ENCODE results near the gene SRD5A3. TPM values are rescaled to one million over a fixed set of nuclear protein-coding genes. Genes with fewer than 3 reads are reported as not detected.

The SRD5A3 gene
- total and polyA plus RNA-seq, 10 donors, result 2.8 to 11.1 (median 5.9) TPM

GRCh38 chr4:55323375-55323774 lies 22.7 kb upstream of the SRD5A3 start:
- no peaks in the 10 kb centered on the region for H3K4me1 ChIP-seq
- intact Hi-C loops (cut with DNase I; ENCODE audit: low total_unique reads), result loop anchor here (10.0 kb wide), 2 partner anchors 139 to 349 kb away; no protein-coding TSS in a partner anchor

DNA sequence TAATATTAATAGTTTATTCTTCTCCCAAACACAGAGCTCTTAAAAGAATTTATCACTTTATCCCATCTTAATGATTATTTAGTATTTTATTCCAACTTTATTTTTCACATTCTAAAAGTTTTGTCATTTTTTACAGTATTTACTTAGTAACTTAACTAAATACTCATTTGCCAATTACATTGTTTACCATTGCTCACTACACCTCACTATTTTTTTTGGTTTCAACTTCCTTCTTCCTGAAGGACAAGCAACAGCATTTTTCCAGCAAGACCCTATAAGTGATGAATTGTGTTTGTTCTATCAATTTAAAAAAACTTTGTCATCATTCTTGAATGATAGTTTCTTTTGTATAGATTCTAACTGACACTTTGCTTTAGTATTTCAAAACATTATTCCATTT lies 19.4 kb upstream of the SRD5A3 start:
- H3K36me3 ChIP-seq, result no peaks in the 10 kb centered on the region
- H3K27ac ChIP-seq, result no peak overlapping the region
- peaks cover 0 to 12% (median 0%) of the 10 kb centered on the region in 8 donors for H3K9me3 ChIP-seq
- no peak for DNase-seq
- H3K4me1 ChIP-seq, result no peaks in the 10 kb centered on the region
- H3K4me3 ChIP-seq, result no peak overlapping the region
- TF ChIP-seq POLR2A (IDR thresholded peaks at IDR 0.05) (no peak), POLR2AphosphoS5 (IDR thresholded peaks at IDR 0.05) (no peak), CTCF (IDR thresholded peaks at IDR 0.05 in 8 of 11, conservative IDR thresholded peaks at IDR 0.05 in 3 of 11) (no peak)
- H3K27me3 ChIP-seq (replicated peaks in 1 of 7), result peaks cover 0 to 5% (median 0%) of the 10 kb centered on the region in 7 donors
- intact Hi-C loops (cut with DNase I; ENCODE audit: low total_unique reads), result loop anchor here (10.0 kb wide), 2 partner anchors 142 to 352 kb away; no protein-coding TSS in a partner anchor

More at GRCh38 chr4:55323375-55323774, 22.7 kb upstream of the SRD5A3 start:
- Histone ChIP-seq H3K27me3 (replicated peaks in 1 of 7) (peaks cover 0 to under 1% (median 0%) of the 10 kb centered on the region in 7 donors), H3K27ac (no peak overlapping the region), H3K4me3 (no peak overlapping the region), H3K36me3 (no peaks in the 10 kb centered on the region), H3K9me3 (no peaks in the 10 kb centered on the region)
- no peak for DNase-seq
- no peak for TF ChIP-seq CTCF (IDR thresholded peaks at IDR 0.05 in 8 of 11, conservative IDR thresholded peaks at IDR 0.05 in 3 of 11)
- TF ChIP-seq POLR2A (IDR thresholded peaks at IDR 0.05), result no peak
- TF ChIP-seq POLR2AphosphoS5 (IDR thresholded peaks at IDR 0.05), result no peak

GRCh38 chr4:55329012-55329411 lies 17.0 kb upstream of the SRD5A3 start:
- no peaks in the 10 kb centered on the region for H3K4me1 ChIP-seq
- no peaks in the 10 kb centered on the region for H3K36me3 ChIP-seq
- 90 to 94% (median 91%) methylated on average over 2 of the region's 2 CpGs for WGBS, 5 donors

DNA sequence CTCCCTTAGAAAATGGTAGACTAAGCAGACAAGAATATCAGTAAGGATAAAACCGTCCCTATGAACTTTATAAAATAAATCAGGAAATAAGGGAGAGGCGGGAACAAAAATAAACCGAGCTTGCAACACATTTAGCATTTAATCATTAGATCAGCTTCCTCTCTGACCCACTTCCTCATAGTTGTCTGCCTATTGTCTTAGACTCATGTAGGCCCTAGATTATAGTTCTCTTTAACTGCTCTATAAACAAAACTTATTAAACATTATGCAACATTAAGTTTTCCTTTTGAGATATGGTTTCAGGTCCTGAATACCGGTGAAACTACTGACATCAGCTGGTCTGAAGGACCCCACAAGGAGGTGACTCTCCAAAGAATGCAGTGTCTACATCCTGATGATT lies 15.8 kb upstream of the SRD5A3 start:
- H3K9me3 ChIP-seq, result peaks cover 0 to 12% (median 0%) of the 10 kb centered on the region in 8 donors
- H3K4me3 ChIP-seq, result no peak overlapping the region
- no peaks in the 10 kb centered on the region for H3K36me3 ChIP-seq
- peak overlapping the region in 1 of 8 donors; percentile 22 for H3K27ac ChIP-seq
- H3K4me1 ChIP-seq, result no peaks in the 10 kb centered on the region
- 22 to 37% (median 31%) methylated on average over 4 of the region's 4 CpGs for WGBS, 5 donors
- DNase-seq, result no peak
- TF ChIP-seq POLR2AphosphoS5 (IDR thresholded peaks at IDR 0.05) (no peak), POLR2A (IDR thresholded peaks at IDR 0.05) (no peak), CTCF (IDR thresholded peaks at IDR 0.05 in 8 of 11, conservative IDR thresholded peaks at IDR 0.05 in 3 of 11) (no peak)
- peaks cover 0 to 5% (median 0%) of the 10 kb centered on the region in 7 donors for H3K27me3 ChIP-seq (replicated peaks in 1 of 7)
- intact Hi-C loops (cut with DNase I; ENCODE audit: low total_unique reads), result no loop called here

More at GRCh38 chr4:55329012-55329411, 17.0 kb upstream of the SRD5A3 start:
- no peak for TF ChIP-seq POLR2AphosphoS5 (IDR thresholded peaks at IDR 0.05)
- Histone ChIP-seq H3K27me3 (replicated peaks in 1 of 7) (peaks cover 0 to 5% (median 0%) of the 10 kb centered on the region in 7 donors), H3K27ac (no peak overlapping the region), H3K4me3 (no peak overlapping the region), H3K9me3 (peaks cover 0 to 12% (median 0%) of the 10 kb centered on the region in 8 donors)
- intact Hi-C loops (cut with DNase I; ENCODE audit: low total_unique reads), result loop anchor here (10.0 kb wide), 2 partner anchors 144 to 354 kb away; no protein-coding TSS in a partner anchor
- DNase-seq, result no peak

All from spleen (tissue), 11 donors.